K562 (cell line): ENCODE measurements around the gene SDC3. TPM values are rescaled to one million over a fixed set of nuclear protein-coding genes. Genes with fewer than 3 reads are reported as not detected.

Source experiments
- C11orf30 ChIP-seq: fragments of 450-650 bp; IDR thresholded peaks from 2 replicates; pipeline ENCODE4 v1.6.1; 2016; ENCODE audit warnings: low read depth, mild to moderate bottlenecking
- EZH2 ChIP-seq: IDR thresholded peaks from 2 replicates; pipeline ENCODE4 v1.6.1; 2012; ENCODE audit warnings: low read depth, mild to moderate bottlenecking, inconsistent platforms, low read length, borderline replicate concordance
- FOXP4 ChIP-seq: sonication (generic); formaldehyde crosslinking; IDR thresholded peaks from 2 replicates; pipeline ENCODE4 v1.8.0; 2022; ENCODE audit warnings: mild to moderate bottlenecking, missing genetic modification reagents, borderline replicate concordance
- HDAC3 ChIP-seq: fragments of 450-650 bp; IDR thresholded peaks from 2 replicates; pipeline ENCODE4 v1.6.1; 2018; ENCODE audit warnings: borderline replicate concordance, mild to moderate bottlenecking, moderate library complexity; ENCODE audit not compliant: partially characterized antibody
- HDAC6 ChIP-seq: IDR thresholded peaks from 2 replicates; pipeline ENCODE4 v1.6.1; 2012; ENCODE audit warnings: low read depth, mild to moderate bottlenecking, control low read depth, inconsistent platforms, low read length, moderate library complexity
- MAFK ChIP-seq: IDR thresholded peaks from 2 replicates; pipeline ENCODE4 v1.6.1; 2011; ENCODE audit warnings: low read length, improper control_type of control experiment
- MTF1 ChIP-seq: fragments of 250-450 bp; sonication (Bioruptor Pico); IDR thresholded peaks from 2 replicates; pipeline ENCODE4 v1.9.0; 2021; ENCODE audit warnings: moderate library complexity, mild to moderate bottlenecking, inconsistent platforms, borderline replicate concordance
- NFIX ChIP-seq: fragments of 250-450 bp; sonication (Bioruptor Pico); IDR thresholded peaks from 2 replicates; pipeline ENCODE4 v1.4.0; 2020; ENCODE audit warnings: low read depth, mild to moderate bottlenecking, moderate library complexity
- PML ChIP-seq: IDR thresholded peaks from 2 replicates; pipeline ENCODE4 v1.6.1; 2012; ENCODE audit warnings: low read length, inconsistent platforms
- RBBP5 ChIP-seq: fragments of 200-600 bp; sonication (generic); IDR thresholded peaks from 2 replicates; pipeline ENCODE4 v1.6.1; 2012; ENCODE audit warnings: borderline replicate concordance, mild to moderate bottlenecking, low read length, control low read depth, inconsistent platforms; ENCODE audit not compliant: insufficient read depth, poor library complexity, severe bottlenecking
- SREBF1 ChIP-seq: fragments of 150-350 bp; IDR thresholded peaks from 2 replicates; pipeline ENCODE4 v1.6.1; 2014; ENCODE audit warnings: antibody characterized with exemption, low read depth, low read length, borderline replicate concordance
- TSC22D4 ChIP-seq: fragments of 450-650 bp; IDR thresholded peaks from 2 replicates; pipeline ENCODE4 v1.6.1; 2016; ENCODE audit warnings: missing genetic modification characterization, missing biosample characterization, control low read depth
- XRCC4 ChIP-seq: IDR thresholded peaks from one replicate; pipeline ENCODE4 v1.6.1; 2011; ENCODE audit not compliant: insufficient read depth, insufficient read length; ENCODE audit errors: extremely low read depth
- ZFPM2 ChIP-seq: fragments of 250-450 bp; sonication (Bioruptor Pico); IDR thresholded peaks from 2 replicates; pipeline ENCODE4 v1.5.1; 2022; ENCODE audit warnings: mild to moderate bottlenecking
- polyA plus RNA-seq, 8 experiments: library from polyadenylated mRNA; depleted of rRNA in 4 of 8; stranded (reverse) in 5 of 8; unstranded in 3 of 8; fragments of >200 nt; fragmentation: Nextera tagmentation in 2 of 8; fragmentation: Illumina TruSeq in 1 of 8; extraction: Ambion mirVana in 2 of 8; extraction: Trizol in 1 of 8; gene quantifications; 2 replicates each; pipeline versions ENCODE4 v1.2.1 to v1.2.3, GENCODE V29; 2011 to 2014; ENCODE audit warnings: inconsistent platforms in 1 of 8, missing spikeins in 1 of 8
- total RNA-seq, 7 experiments: library from RNA; depleted of rRNA in 6 of 7; stranded (reverse); fragments of >200 nt in 6 of 7; fragmentation: Illumina TruSeq in 2 of 7; extraction: Trizol in 2 of 7; gene quantifications; 2 replicates each; pipeline versions ENCODE4 v1.2.1 to v1.2.3, GENCODE V29; 2011 to 2021; ENCODE audit warnings: low replicate concordance in 1 of 7
- TF ChIP-seq, protein P1 (sequence below): sonication (generic); formaldehyde crosslinking; IDR thresholded peaks from 2 replicates; pipeline ENCODE4 v1.8.1; 2023; ENCODE audit warnings: missing genetic modification reagents, mild to moderate bottlenecking, borderline replicate concordance
- TF ChIP-seq, protein P2 (sequence below), 2 experiments: fragments of 450-650 bp; IDR thresholded peaks; 2 replicates each; pipeline ENCODE4 v1.6.1; 2016

SDC3 gene
- total and polyA plus RNA-seq, 9 of the 15 experiments (the other 6 are each of a cell fraction or from before 2014, with no cell fraction given): 0.38 to 44.1 (median 12.1) TPM

- TF ChIP-seq RBBP5: no peak
- TF ChIP-seq PML: no peak
- no peak for TF ChIP-seq C11orf30
- no peak for TF ChIP-seq SREBF1
- TF ChIP-seq, protein P1, sequence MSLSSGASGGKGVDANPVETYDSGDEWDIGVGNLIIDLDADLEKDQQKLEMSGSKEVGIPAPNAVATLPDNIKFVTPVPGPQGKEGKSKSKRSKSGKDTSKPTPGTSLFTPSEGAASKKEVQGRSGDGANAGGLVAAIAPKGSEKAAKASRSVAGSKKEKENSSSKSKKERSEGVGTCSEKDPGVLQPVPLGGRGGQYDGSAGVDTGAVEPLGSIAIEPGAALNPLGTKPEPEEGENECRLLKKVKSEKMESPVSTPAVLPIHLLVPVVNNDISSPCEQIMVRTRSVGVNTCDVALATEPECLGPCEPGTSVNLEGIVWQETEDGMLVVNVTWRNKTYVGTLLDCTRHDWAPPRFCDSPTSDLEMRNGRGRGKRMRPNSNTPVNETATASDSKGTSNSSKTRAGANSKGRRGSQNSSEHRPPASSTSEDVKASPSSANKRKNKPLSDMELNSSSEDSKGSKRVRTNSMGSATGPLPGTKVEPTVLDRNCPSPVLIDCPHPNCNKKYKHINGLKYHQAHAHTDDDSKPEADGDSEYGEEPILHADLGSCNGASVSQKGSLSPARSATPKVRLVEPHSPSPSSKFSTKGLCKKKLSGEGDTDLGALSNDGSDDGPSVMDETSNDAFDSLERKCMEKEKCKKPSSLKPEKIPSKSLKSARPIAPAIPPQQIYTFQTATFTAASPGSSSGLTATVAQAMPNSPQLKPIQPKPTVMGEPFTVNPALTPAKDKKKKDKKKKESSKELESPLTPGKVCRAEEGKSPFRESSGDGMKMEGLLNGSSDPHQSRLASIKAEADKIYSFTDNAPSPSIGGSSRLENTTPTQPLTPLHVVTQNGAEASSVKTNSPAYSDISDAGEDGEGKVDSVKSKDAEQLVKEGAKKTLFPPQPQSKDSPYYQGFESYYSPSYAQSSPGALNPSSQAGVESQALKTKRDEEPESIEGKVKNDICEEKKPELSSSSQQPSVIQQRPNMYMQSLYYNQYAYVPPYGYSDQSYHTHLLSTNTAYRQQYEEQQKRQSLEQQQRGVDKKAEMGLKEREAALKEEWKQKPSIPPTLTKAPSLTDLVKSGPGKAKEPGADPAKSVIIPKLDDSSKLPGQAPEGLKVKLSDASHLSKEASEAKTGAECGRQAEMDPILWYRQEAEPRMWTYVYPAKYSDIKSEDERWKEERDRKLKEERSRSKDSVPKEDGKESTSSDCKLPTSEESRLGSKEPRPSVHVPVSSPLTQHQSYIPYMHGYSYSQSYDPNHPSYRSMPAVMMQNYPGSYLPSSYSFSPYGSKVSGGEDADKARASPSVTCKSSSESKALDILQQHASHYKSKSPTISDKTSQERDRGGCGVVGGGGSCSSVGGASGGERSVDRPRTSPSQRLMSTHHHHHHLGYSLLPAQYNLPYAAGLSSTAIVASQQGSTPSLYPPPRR (CRISPR knock-in tag): no peak
- TF ChIP-seq MAFK: no peak
- no peak for TF ChIP-seq HDAC3
- no peak for TF ChIP-seq ZFPM2 (CRISPR knock-in tag)
- no peak for TF ChIP-seq XRCC4
- TF ChIP-seq MTF1 (CRISPR knock-in tag): no peak
- no peak for TF ChIP-seq TSC22D4 (tag)
- TF ChIP-seq, protein P2, sequence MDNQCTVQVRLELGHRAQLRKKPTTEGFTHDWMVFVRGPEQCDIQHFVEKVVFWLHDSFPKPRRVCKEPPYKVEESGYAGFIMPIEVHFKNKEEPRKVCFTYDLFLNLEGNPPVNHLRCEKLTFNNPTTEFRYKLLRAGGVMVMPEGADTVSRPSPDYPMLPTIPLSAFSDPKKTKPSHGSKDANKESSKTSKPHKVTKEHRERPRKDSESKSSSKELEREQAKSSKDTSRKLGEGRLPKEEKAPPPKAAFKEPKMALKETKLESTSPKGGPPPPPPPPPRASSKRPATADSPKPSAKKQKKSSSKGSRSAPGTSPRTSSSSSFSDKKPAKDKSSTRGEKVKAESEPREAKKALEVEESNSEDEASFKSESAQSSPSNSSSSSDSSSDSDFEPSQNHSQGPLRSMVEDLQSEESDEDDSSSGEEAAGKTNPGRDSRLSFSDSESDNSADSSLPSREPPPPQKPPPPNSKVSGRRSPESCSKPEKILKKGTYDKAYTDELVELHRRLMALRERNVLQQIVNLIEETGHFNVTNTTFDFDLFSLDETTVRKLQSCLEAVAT (IDR thresholded peaks at IDR 0.05): no peak
- TF ChIP-seq EZH2: no peak
- TF ChIP-seq FOXP4: no peak
- TF ChIP-seq NFIX (CRISPR knock-in tag): no peak
- no peak for TF ChIP-seq HDAC6
Measured at GRCh38 chr1:30899577-30900389, 8.8 kb downstream of the SDC3 start (continued).
